Uterus (tissue), 2 donors: ENCODE data around the gene PSAP.

Experiments used
- CTCF ChIP-seq, 4 experiments: fragments of 200-600 bp in 2 of 4; fragments of 450-650 bp in 2 of 4; sonication (generic) in 2 of 4; IDR thresholded peaks; one replicate each; pipeline ENCODE4 v1.5.1; 2016 to 2019; ENCODE audit warnings: antibody characterized with exemption in 4 of 4, mild to moderate bottlenecking in 2 of 4, moderate library complexity in 1 of 4
- POLR2A ChIP-seq, 2 donors: fragments of 450-650 bp; IDR thresholded peaks; one replicate each; pipeline ENCODE4 v1.6.1; 2016; ENCODE audit warnings: antibody characterized with exemption in 2 of 2, mild to moderate bottlenecking in 1 of 2, moderate library complexity in 1 of 2

GRCh38 chr10:71776481-71776925 is 74.5 kb downstream of the PSAP start:
- no peak for TF ChIP-seq POLR2A (IDR thresholded peaks at IDR 0.05)
- no peak for TF ChIP-seq CTCF (IDR thresholded peaks at IDR 0.05)
